HepG2 (cell line): Measurements from ENCODE around the gene NEK7. TPM values are rescaled to one million over a fixed set of nuclear protein-coding genes. Genes with fewer than 3 reads are reported as not detected.
A peak's percentile ranks its signal among the peaks of the same experiment; 100 is the strongest.

Source experiments
- CBFB ChIP-seq: sonication (generic); formaldehyde crosslinking; IDR thresholded peaks from 2 replicates; pipeline ENCODE4 v1.4.0; 2020; ENCODE audit warnings: missing genetic modification reagents
- HNF4G ChIP-seq, 2 experiments: sonication (generic) in 1 of 2; formaldehyde crosslinking in 1 of 2; IDR thresholded peaks; 2 replicates each; pipeline versions ENCODE4 v1.4.0 to v1.6.1; 2011 to 2020; ENCODE audit warnings: borderline replicate concordance in 2 of 2, low read depth in 2 of 2, mild to moderate bottlenecking in 2 of 2, low read length in 1 of 2, missing genetic modification reagents in 1 of 2, moderate library complexity in 1 of 2
- POLR2A ChIP-seq, 2 experiments: IDR thresholded peaks; 2 replicates each; pipeline ENCODE4 v1.6.1; 2011; ENCODE audit warnings: low read depth in 2 of 2, low read length in 2 of 2, mild to moderate bottlenecking in 1 of 2, moderate library complexity in 1 of 2; ENCODE audit not compliant: insufficient read depth in 1 of 2
- ZNF382 ChIP-seq: sonication (generic); formaldehyde crosslinking; IDR thresholded peaks from 2 replicates; pipeline ENCODE4 v1.5.0; 2020; ENCODE audit warnings: missing genetic modification reagents, mild to moderate bottlenecking, borderline replicate concordance
- ZNF83 ChIP-seq: sonication (generic); formaldehyde crosslinking; IDR thresholded peaks from 2 replicates; pipeline ENCODE4 v1.4.0; 2020; ENCODE audit warnings: missing genetic modification reagents, mild to moderate bottlenecking, borderline replicate concordance
- polyA plus RNA-seq, 8 experiments: library from polyadenylated mRNA; depleted of rRNA in 3 of 8; stranded (reverse) in 7 of 8; unstranded in 1 of 8; fragments of >200 nt; fragmentation: Illumina TruSeq in 4 of 8; extraction: Trizol in 4 of 8; gene quantifications; 2 replicates each; pipeline versions ENCODE4 v1.2.1 to v1.2.3, GENCODE V29; 2011 to 2016; ENCODE audit warnings: low read depth in 4 of 8, missing spikeins in 1 of 8, mixed read lengths in 1 of 8; ENCODE audit not compliant: insufficient read depth in 1 of 8
- total RNA-seq, 5 experiments: library from RNA; depleted of rRNA; stranded (reverse); fragments of >200 nt; fragmentation: Illumina TruSeq; extraction: Trizol; gene quantifications; 2 replicates each; pipeline ENCODE4 v1.2.3, GENCODE V29; 2016; ENCODE audit warnings: low read depth in 1 of 5
- TF ChIP-seq, protein P1 (sequence below): sonication (generic); formaldehyde crosslinking; IDR thresholded peaks from 2 replicates; pipeline ENCODE4 v1.4.0; 2020; ENCODE audit warnings: missing genetic modification reagents, borderline replicate concordance
- TF ChIP-seq, protein P2 (sequence below), 2 experiments: sonication (generic) in 1 of 2; formaldehyde crosslinking in 1 of 2; IDR thresholded peaks; 2 replicates each; pipeline versions ENCODE4 v1.4.0 to v1.6.1; 2018 to 2020; ENCODE audit warnings: missing genetic modification reagents in 2 of 2, borderline replicate concordance in 1 of 2, low read depth in 1 of 2, mild to moderate bottlenecking in 1 of 2, missing biosample characterization in 1 of 2
- TF ChIP-seq, protein P3 (sequence below): sonication (generic); formaldehyde crosslinking; IDR thresholded peaks from 2 replicates; pipeline ENCODE4 v1.4.0; 2020; ENCODE audit warnings: missing genetic modification reagents, borderline replicate concordance
- TF ChIP-seq, protein P4 (sequence below): sonication (generic); formaldehyde crosslinking; IDR thresholded peaks from 2 replicates; pipeline ENCODE4 v1.4.0; 2020; ENCODE audit warnings: mild to moderate bottlenecking, missing genetic modification reagents

The NEK7 gene
- total and polyA plus RNA-seq, 2 of the 13 experiments (the other 11 are each of a cell fraction or from before 2014, with no cell fraction given), result 18.1 to 19.2 TPM

DNA sequence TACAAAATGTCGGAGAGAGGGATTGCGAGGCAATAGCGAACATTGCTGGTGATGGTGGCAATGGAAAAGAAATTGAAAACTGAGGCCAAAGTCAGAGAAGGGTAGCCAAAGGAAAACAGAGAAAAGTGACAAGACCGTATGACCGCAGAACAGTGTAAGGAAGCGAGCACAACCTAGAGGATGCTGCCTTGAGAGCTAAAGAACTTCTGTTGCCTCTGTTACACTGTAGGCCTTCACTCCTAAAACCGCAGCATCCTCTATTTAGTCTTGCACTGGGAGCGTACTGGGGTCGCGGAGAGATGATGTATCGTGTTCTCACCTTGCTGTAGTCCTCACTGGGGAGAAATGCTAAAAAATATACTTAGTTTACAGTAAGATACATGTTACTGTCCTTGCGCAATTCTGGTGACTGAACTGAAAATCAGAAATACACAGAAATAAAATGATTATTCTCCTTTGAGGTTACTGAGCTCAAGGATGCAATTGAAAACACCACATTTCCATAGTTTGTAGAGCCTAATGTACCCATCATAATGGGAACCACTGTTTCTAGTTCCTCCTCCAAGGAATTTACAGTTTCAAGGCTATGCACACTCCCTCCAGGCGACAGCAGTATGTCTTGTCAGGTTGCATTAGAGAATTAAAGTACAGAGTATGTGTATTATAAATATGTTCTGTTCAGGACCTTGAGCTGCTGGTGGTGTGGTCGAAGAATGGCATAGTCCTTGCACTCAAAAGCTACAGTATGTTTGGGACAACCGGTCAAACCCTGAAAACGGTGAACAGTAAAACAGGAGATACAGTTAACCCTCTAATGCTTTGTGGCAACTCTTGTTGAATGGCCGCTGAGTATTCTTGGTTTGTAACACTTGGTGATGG, 1.3 kb downstream of the NEK7 start (continued):
- TF ChIP-seq, protein P1, sequence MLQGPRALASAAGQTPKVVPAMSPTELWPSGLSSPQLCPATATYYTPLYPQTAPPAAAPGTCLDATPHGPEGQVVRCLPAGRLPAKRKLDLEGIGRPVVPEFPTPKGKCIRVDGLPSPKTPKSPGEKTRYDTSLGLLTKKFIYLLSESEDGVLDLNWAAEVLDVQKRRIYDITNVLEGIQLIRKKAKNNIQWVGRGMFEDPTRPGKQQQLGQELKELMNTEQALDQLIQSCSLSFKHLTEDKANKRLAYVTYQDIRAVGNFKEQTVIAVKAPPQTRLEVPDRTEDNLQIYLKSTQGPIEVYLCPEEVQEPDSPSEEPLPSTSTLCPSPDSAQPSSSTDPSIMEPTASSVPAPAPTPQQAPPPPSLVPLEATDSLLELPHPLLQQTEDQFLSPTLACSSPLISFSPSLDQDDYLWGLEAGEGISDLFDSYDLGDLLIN (CRISPR knock-in tag), result no peak
- TF ChIP-seq HNF4G (IDR thresholded peaks at IDR 0.05; ENCODE audit: borderline replicate concordance, low read depth, low read length), result no peak
- TF ChIP-seq HNF4G (CRISPR knock-in tag; IDR thresholded peaks at IDR 0.05; ENCODE audit: borderline replicate concordance, low read depth), result no peak
- TF ChIP-seq, protein P2, sequence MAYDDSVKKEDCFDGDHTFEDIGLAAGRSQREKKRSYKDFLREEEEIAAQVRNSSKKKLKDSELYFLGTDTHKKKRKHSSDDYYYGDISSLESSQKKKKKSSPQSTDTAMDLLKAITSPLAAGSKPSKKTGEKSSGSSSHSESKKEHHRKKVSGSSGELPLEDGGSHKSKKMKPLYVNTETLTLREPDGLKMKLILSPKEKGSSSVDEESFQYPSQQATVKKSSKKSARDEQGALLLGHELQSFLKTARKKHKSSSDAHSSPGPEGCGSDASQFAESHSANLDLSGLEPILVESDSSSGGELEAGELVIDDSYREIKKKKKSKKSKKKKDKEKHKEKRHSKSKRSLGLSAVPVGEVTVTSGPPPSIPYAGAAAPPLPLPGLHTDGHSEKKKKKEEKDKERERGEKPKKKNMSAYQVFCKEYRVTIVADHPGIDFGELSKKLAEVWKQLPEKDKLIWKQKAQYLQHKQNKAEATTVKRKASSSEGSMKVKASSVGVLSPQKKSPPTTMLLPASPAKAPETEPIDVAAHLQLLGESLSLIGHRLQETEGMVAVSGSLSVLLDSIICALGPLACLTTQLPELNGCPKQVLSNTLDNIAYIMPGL (CRISPR knock-in tag; IDR thresholded peaks at IDR 0.05; ENCODE audit: borderline replicate concordance in 1 of 2, low read depth in 1 of 2), result no peak; a peak in 1 of 4 replicates
- TF ChIP-seq ZNF83, result no peak
- no peak for TF ChIP-seq CBFB (CRISPR knock-in tag)
- TF ChIP-seq, protein P3, sequence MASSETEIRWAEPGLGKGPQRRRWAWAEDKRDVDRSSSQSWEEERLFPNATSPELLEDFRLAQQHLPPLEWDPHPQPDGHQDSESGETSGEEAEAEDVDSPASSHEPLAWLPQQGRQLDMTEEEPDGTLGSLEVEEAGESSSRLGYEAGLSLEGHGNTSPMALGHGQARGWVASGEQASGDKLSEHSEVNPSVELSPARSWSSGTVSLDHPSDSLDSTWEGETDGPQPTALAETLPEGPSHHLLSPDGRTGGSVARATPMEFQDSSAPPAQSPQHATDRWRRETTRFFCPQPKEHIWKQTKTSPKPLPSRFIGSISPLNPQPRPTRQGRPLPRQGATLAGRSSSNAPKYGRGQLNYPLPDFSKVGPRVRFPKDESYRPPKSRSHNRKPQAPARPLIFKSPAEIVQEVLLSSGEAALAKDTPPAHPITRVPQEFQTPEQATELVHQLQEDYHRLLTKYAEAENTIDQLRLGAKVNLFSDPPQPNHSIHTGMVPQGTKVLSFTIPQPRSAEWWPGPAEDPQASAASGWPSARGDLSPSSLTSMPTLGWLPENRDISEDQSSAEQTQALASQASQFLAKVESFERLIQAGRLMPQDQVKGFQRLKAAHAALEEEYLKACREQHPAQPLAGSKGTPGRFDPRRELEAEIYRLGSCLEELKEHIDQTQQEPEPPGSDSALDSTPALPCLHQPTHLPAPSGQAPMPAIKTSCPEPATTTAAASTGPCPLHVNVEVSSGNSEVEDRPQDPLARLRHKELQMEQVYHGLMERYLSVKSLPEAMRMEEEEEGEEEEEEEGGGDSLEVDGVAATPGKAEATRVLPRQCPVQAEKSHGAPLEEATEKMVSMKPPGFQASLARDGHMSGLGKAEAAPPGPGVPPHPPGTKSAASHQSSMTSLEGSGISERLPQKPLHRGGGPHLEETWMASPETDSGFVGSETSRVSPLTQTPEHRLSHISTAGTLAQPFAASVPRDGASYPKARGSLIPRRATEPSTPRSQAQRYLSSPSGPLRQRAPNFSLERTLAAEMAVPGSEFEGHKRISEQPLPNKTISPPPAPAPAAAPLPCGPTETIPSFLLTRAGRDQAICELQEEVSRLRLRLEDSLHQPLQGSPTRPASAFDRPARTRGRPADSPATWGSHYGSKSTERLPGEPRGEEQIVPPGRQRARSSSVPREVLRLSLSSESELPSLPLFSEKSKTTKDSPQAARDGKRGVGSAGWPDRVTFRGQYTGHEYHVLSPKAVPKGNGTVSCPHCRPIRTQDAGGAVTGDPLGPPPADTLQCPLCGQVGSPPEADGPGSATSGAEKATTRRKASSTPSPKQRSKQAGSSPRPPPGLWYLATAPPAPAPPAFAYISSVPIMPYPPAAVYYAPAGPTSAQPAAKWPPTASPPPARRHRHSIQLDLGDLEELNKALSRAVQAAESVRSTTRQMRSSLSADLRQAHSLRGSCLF (CRISPR knock-in tag), result no peak
- TF ChIP-seq ZNF382 (CRISPR knock-in tag), result no peak
- TF ChIP-seq, protein P4, sequence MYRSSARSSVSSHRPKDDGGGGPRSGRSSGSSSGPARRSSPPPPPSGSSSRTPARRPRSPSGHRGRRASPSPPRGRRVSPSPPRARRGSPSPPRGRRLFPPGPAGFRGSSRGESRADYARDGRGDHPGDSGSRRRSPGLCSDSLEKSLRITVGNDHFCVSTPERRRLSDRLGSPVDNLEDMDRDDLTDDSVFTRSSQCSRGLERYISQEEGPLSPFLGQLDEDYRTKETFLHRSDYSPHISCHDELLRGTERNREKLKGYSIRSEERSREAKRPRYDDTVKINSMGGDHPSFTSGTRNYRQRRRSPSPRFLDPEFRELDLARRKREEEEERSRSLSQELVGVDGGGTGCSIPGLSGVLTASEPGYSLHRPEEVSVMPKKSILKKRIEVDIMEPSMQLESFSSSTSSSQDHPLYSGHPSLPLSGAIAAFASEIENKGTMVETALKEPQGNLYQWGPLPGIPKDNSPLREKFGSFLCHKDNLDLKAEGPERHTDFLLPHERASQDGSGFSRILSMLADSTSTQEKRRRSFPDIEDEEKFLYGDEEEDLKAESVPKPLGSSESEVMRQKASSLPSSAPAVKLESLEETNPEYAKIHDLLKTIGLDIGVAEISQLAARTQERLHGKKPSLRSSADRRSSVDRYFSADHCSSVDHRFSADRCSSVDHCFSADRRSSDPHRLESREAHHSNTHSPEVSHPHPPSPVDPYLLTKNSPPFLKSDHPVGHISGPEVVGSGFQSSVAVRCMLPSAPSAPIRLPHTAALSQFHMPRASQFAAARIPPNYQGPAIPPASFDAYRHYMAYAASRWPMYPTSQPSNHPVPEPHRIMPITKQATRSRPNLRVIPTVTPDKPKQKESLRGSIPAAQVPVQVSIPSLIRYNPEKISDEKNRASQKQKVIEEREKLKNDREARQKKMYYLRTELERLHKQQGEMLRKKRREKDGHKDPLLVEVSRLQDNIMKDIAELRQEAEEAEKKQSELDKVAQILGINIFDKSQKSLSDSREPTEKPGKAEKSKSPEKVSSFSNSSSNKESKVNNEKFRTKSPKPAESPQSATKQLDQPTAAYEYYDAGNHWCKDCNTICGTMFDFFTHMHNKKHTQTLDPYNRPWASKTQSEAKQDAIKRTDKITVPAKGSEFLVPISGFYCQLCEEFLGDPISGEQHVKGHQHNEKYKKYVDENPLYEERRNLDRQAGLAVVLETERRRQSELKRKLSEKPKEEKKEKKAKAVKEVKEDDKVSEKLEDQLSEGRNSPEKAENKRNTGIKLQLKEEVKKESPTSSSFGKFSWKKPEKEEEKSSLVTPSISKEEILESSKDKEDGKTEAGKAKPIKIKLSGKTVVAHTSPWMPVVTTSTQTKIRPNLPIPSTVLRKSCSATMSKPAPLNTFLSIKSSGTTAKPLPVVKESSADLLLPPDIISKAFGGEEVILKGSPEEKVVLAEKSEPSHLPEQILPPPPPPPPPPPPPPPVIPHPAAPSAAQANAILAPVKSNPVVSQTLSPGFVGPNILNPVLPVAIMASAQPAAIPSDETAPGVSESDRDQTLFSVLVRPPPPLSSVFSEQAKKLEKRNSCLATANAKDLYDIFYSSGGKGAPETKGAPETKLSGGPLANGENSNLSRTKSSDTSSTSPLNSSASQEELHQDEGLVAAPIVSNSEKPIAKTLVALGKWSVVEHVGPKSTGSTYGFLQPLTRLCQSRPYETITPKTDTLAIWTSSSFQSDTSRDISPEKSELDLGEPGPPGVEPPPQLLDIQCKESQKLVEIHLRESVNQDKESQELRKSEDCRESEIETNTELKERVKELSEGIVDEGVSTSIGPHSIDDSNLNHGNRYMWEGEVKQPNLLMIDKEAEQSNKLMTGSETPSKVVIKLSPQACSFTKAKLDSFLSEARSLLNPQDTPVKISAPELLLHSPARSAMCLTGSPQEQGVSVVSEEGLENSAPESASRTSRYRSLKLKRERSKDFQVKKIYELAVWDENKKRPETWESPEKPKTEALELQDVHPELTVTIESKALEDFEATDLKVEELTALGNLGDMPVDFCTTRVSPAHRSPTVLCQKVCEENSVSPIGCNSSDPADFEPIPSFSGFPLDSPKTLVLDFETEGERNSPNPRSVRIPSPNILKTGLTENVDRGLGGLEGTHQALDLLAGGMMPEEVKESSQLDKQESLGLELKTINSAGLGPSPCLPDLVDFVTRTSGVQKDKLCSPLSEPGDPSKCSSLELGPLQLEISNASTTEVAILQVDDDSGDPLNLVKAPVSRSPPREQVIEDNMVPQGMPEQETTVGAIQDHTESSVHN (CRISPR knock-in tag), result 0 out of 2 replicates have a peak, but pooled peaks have one; percentile 20
- TF ChIP-seq POLR2A (IDR thresholded peaks at IDR 0.05; ENCODE audit: insufficient read depth in 1 of 2, low read depth in 2 of 2, low read length in 2 of 2), result no peak
